ENCODE data around the gene SLC13A5.
"Not testable (repeated sequence)": the region's sequence is repeated elsewhere in the genome, so short reads cannot be mapped to it uniquely, and the experiment has no call there.

Gene SLC13A5

GRCh38 chr17:6713130-6713917 is at the start of gene SLC13A5:
SLC13A5 (minus strand) TSS chr17:6713369; CDS start chr17:6713333, 36 bp downstream.
- peak; percentile 33 for DNase-seq

DNA sequence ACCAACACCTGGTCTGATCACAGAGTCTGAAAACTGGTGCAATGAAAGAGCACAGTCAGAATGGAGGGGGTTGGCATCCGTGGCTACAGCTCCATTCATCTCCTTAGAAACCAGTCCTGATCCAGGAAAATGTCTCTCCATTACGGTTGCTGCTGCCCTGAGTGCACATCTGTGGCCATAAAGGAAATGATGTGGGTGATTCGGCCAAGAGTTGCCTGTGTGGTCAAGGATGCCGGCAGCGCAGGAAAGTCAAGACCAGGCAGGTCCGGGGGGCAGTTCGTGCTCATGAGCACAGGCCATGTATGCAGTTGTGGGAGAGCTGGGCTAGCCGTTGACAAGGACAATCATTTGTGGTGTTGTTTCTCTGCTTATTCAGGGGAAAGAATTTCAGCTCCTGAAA is 48.6 kb upstream of the SLC13A5 start:
- no peak for DNase-seq

GRCh38 chr17:6757747-6758146 is 44.6 kb upstream of the SLC13A5 start:
- DNase-seq: no peak

DNA sequence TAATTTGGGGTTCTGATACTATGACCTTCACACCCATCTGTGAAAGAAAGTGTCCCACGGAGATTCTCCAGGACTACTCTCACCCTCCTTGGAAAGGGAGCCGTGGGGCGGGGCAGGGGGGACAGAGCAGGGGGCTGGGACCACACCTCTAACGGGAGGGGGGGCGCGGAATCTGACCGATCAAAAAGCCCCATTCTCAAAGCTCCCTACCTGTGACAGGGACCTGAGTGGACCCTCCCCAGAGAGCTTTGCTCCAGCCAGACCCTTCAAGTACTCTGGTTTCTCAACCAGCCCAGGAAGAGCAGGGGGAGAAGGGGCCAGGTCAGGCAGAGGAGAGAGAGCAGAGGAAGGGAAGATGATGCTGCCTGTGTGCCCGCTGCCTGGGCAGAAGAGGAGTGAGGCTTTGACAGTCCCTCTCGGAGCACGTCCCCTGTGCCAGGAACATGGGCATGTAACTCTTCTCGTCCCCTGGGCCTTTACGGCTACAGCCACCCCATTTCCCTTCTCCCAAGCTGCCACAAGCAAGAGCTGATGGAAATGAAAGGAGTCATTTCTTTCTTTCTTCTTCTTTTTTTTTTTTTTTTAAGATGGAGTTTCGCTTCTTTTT is 43.4 kb upstream of the SLC13A5 start:
- no peak for DNase-seq

DNA sequence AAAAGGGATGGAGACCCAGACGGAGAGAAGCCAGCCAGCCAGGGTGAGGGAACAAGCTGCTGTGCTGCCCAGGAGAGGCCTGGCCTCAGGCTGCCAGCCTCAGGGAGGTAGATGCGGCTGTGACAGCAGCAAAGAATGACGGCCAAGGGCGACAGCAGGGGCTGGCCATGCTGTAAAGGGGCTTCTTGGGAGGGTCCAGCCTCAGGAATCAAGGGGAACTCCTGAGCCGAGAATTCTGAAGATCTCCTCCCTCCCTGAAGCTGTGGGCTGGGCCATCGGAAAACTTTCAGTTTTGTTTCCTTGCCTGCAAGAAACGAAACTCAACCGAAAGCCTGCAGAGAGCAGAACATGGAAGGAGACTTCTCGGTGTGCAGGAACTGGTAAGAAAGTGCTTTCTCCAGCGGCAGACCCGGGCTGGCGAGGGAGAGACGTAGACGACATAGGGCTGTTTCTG is 42.6 kb upstream of the SLC13A5 start, which contains the start of gene XAF1:
XAF1 (plus strand) TSS at position 316 of the 454 bp plus-strand sequence; CDS start at position 349, 33 bp downstream.
- DNase-seq: peak; percentile 42

DNA sequence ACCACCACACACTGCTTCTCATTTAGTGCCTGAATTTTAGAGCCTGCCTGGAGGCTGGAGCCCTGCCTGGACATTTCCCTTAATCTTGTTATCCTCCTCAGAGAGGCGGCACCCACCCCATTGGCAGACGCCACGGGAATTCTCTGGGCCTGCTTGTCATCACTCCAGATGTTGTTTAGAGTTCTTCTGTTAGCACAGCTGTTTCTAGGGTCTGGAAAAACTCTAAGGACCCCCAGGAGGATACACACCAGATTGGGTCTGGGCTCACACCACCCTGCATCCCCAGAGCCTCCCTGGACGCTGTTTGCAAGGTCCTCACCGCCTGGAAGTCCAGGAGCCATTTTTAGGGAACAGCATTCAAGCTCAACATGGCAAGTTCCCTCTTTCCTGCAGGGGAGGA is 42.1 kb upstream of the SLC13A5 start:
- peak; percentile 17 for DNase-seq

GRCh38 chr17:6753546-6753945 is 40.4 kb upstream of the SLC13A5 start:
- DNase-seq: peak; percentile 7

DNA sequence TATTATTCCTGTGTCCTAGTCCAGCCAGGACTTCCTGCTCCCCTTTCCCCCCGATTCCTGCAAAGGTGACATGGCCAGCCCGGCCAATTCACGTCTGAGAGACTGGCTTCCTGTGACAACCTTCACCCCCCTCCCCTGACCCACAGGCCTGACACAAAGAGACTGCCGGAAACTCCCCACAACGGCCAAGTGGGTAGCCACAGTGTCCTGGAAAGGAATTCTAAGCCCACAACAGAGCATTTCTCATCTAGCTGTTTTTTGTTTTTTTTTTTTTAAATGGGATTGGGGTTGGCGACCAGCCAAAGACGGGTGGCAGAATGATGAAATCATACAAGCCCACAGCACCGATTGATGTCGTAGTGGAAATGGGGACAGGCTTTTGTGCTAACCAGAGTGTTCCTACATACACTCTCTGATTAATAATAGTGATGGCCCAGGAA is 39.9 kb upstream of the SLC13A5 start:
- DNase-seq: peak; percentile 93

GRCh38 chr17:6752068-6752909 is 39.1 kb upstream of the SLC13A5 start:
- DNase-seq: peak; percentile 100

- DNase-seq: peak; percentile 22
Observed at GRCh38 chr17:6749519-6749918, 36.4 kb upstream of the SLC13A5 start.

- no peak for DNase-seq
Observed at GRCh38 chr17:6748617-6749016, 35.4 kb upstream of the SLC13A5 start.

GRCh38 chr17:6746665-6747064 is 33.5 kb upstream of the SLC13A5 start:
- not testable (repeated sequence) for DNase-seq

GRCh38 chr17:6729531-6729930 is 16.4 kb upstream of the SLC13A5 start:
- DNase-seq: no peak

GRCh38 chr17:6724009-6724408 is 10.8 kb upstream of the SLC13A5 start:
- no peak for DNase-seq

DNA sequence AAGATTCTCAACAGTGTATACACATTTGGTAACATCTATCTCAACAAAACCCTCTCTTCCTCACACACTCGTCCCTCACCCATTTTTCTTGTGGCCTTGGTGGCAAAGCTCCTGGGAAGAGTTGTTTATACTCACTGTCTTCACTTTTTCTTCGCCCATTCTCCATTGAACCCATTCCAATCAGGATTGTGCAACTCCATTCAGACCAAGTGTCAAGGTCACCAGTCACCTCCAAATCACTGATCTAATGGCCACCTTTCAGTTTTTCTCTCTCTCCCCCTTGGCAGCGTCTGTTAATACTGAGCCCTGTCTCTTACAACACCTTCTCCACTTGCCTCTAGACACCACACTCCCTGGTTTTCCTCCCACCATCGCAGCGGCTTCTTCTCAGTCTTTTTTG is 8.6 kb upstream of the SLC13A5 start:
- DNase-seq: no peak

GRCh38 chr17:6716736-6717135 is 3.6 kb upstream of the SLC13A5 start:
- no peak for DNase-seq

GRCh38 chr17:6714315-6714874 is 1.2 kb upstream of the SLC13A5 start:
- DNase-seq: no peak

- no peak for DNase-seq
Observed at GRCh38 chr17:6713918-6714271, 726 bp upstream of the SLC13A5 start.

DNA sequence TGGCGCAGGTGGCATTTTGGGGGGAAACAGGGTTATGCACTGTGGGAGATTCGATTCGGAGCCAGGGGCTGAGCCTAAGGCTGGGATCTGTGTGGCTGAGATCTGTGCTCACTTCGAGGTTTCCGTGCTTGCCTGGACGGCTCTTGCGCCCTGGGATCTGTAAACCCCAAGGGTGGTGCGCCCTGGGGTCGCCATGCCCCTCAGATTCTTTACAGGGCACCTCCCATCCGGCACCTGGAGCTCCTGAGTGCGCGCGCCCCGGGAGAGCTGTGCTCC is 377 bp downstream of the SLC13A5 start:
- DNase-seq: no peak

- peak; percentile 21 for DNase-seq
Observed at GRCh38 chr17:6712058-6712853, 913 bp downstream of the SLC13A5 start.

GRCh38 chr17:6711681-6712057 is 1.5 kb downstream of the SLC13A5 start:
- DNase-seq: no peak

GRCh38 chr17:6711081-6711674 is 2.0 kb downstream of the SLC13A5 start:
- no peak for DNase-seq
